Ascending aorta (tissue), 2 donors: ENCODE data around the gene ITK. TPM values are rescaled to one million over a fixed set of nuclear protein-coding genes. Genes with fewer than 3 reads are reported as not detected.
"Not testable (repeated sequence)": the region's sequence is repeated elsewhere in the genome, so short reads cannot be mapped to it uniquely, and the experiment has no call there.

Source experiments
- DNase-seq, 2 donors: peaks; one replicate each; pipeline ENCODE4 v3.0.0-alpha.2; 2019; ENCODE audit warnings: low spot score in 2 of 2
- H3K27ac ChIP-seq, 2 donors: fragments of 200-600 bp; sonication (generic); one replicate each; pipeline ENCODE4 v1.5.1; 2016 to 2017; ENCODE audit warnings: mild to moderate bottlenecking in 1 of 2
- H3K27me3 ChIP-seq: fragments of 200-600 bp; sonication (generic); one replicate; pipeline ENCODE4 v1.5.1; 2017
- H3K36me3 ChIP-seq, 2 donors: fragments of 200-600 bp; sonication (generic); one replicate each; pipeline ENCODE4 v1.5.1; 2016
- H3K4me1 ChIP-seq, 2 donors: fragments of 200-600 bp; sonication (generic); one replicate each; pipeline ENCODE4 v1.5.1; 2016 to 2017; ENCODE audit warnings: mild to moderate bottlenecking in 1 of 2
- H3K4me3 ChIP-seq, 2 donors: fragments of 200-600 bp; sonication (generic); one replicate each; pipeline ENCODE4 v1.5.1; 2016 to 2017; ENCODE audit warnings: mild to moderate bottlenecking in 1 of 2
- H3K9me3 ChIP-seq, 2 donors: fragments of 200-600 bp; sonication (generic); one replicate each; pipeline ENCODE4 v1.5.1; 2016
- intact Hi-C: fragments of 100-400 bp; cut with DNase I; formaldehyde crosslinking; loops from one replicate; pipeline ENCODE4 v1.15.1; 2023
- total RNA-seq: library from RNA; depleted of rRNA; stranded (reverse); fragments of >200 nt; gene quantifications from one replicate; pipeline ENCODE4 v1.1.0, GENCODE V29; 2016
- TF ChIP-seq, protein P1 (sequence below), 3 experiments: fragments of 200-600 bp in 2 of 3; fragments of 450-650 bp in 1 of 3; sonication (generic) in 2 of 3; IDR thresholded peaks; one replicate each; pipeline ENCODE4 v1.5.1; 2016 to 2019; ENCODE audit warnings: antibody characterized with exemption in 3 of 3, mild to moderate bottlenecking in 1 of 3, moderate library complexity in 1 of 3

Gene ITK
- total RNA-seq, 1 donor from 2014 or later = 0.43 TPM

DNA sequence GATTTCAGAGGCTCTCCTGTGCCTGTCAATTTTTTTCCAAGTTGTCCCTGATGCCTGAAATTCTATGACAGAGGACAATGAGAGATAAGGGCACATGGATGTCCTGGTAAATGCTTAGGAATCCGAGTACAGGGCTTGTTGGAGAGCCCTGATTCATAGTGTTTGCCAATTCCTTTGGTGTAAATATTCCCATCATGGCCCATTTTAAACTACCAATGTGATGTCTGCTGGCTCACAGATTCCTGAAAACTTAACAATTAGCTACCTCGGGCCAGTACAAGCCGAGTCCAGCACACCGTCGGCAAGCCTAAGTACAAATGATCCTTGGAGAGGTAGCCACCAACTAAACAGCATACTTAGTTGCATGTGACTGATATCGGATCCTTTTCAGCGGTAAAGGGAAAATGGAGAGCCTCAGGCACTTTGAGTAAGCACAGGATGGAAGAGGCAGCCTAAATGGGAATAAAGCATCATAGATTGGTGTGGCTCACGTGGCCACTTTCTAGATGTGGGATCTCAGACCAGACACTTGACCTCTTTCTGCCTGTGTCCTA, 3.6 kb downstream of the ITK start:
- intact Hi-C loops = no loop called here
- Histone ChIP-seq H3K36me3 (no peaks in the 10 kb centered on the region), H3K4me1 (no peaks in the 10 kb centered on the region), H3K27me3 (no peaks in the 10 kb centered on the region), H3K4me3 (no peak overlapping the region), H3K27ac (no peak overlapping the region), H3K9me3 (no peaks in the 10 kb centered on the region)
- no peak for DNase-seq
- TF ChIP-seq, protein P1, sequence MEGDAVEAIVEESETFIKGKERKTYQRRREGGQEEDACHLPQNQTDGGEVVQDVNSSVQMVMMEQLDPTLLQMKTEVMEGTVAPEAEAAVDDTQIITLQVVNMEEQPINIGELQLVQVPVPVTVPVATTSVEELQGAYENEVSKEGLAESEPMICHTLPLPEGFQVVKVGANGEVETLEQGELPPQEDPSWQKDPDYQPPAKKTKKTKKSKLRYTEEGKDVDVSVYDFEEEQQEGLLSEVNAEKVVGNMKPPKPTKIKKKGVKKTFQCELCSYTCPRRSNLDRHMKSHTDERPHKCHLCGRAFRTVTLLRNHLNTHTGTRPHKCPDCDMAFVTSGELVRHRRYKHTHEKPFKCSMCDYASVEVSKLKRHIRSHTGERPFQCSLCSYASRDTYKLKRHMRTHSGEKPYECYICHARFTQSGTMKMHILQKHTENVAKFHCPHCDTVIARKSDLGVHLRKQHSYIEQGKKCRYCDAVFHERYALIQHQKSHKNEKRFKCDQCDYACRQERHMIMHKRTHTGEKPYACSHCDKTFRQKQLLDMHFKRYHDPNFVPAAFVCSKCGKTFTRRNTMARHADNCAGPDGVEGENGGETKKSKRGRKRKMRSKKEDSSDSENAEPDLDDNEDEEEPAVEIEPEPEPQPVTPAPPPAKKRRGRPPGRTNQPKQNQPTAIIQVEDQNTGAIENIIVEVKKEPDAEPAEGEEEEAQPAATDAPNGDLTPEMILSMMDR (IDR thresholded peaks at IDR 0.05) = no peak

DNA sequence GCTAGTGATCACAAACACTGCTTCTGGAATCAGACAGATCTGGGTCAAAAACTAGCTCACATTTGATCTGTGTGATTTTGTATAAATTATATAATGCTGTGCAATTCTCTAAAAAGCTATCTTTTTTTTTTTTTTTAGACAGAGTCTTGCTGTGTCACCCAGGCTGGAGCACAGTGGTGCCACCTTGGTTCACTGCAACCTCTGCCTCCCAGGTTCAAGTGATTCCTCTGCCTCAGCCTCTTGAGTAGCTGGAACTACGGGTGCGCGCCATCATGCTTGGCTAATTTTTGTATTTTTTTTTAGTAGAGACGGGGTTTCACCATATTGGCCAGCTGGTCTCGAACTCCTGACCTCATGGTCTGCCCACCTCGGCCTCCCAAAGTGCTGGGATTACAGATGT, 4.5 kb downstream of the ITK start:
- H3K27ac ChIP-seq, H3K36me3 ChIP-seq, intact Hi-C loops, H3K4me1 ChIP-seq, H3K9me3 ChIP-seq, DNase-seq, H3K27me3 ChIP-seq, H3K4me3 ChIP-seq: not testable (repeated sequence)

DNA sequence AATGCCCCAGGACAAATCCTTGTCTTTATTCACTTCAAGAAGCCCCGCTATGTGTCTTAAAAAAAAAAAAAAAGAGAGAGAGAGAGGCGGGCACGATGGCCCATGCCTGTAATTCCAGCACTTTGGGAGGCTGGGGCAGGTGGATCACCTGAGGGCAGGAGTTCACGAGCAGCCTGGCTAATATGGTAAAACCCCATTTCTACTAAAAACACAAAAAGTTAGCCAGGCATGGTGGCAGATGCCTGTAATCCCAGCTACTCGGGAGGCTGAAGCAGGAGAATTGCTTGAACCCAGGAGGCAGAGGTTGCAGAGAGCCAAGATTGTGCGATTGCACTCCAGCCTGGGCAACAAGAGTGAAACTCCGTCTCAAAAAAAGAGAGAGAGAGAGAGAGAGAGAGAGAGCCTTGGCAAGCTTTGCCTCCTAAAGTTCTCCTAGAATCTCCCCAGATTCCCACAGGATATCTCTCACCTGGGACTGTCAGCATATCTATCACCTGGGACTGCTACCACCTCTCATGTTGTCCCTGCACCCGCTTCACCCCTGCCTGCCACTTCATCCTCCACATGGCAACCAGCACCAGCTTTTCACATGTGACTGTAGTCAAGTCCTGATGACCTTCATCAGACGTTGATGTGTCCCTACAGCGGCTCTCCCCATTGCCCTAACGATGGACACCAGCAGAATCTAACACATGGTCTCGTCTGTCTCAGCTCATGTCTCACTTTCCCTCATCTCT, 5.8 kb downstream of the ITK start:
- Histone ChIP-seq H3K36me3 (no peaks in the 10 kb centered on the region), H3K4me3 (no peak overlapping the region), H3K4me1 (no peaks in the 10 kb centered on the region), H3K27me3 (no peaks in the 10 kb centered on the region), H3K27ac (no peak overlapping the region), H3K9me3 (no peaks in the 10 kb centered on the region)
- TF ChIP-seq, protein P1 (IDR thresholded peaks at IDR 0.05) = no peak
- DNase-seq = no peak
- intact Hi-C loops = no loop called here

DNA sequence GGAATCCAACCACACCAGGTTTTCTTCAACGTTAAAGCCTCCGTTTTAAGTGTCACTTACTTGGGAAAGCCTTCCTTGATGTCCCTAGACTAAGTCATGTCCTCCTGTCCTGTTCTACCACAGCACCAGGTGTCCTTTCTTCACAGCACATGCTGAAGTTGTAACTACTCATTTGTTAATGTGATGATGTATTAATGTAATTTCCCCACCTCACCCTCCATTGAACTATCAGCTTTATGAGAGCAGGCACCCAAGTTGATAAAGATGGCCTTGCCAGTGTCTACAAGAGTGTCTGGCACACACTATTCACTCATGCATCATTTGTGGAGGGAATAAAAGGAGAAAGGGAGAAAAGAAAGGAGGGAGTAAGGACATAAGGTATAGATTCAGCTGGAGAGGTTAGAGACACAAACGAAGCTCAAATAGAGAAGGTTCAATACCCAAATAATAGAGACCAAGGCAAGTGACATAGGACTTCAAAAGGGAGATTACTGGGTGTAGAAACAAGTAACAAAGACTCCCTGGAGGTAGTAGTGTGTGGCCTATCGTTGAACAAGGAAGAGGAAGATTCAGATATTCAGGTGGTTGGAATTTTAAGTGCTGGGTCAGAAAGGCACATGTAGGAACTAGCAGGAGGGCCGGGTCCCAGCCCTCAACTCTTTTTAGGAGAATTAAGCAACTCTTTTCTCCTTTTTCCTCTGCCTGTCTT, 6.6 kb downstream of the ITK start:
- no peak for DNase-seq
- H3K9me3 ChIP-seq = no peaks in the 10 kb centered on the region
- H3K27me3 ChIP-seq = no peaks in the 10 kb centered on the region

DNA sequence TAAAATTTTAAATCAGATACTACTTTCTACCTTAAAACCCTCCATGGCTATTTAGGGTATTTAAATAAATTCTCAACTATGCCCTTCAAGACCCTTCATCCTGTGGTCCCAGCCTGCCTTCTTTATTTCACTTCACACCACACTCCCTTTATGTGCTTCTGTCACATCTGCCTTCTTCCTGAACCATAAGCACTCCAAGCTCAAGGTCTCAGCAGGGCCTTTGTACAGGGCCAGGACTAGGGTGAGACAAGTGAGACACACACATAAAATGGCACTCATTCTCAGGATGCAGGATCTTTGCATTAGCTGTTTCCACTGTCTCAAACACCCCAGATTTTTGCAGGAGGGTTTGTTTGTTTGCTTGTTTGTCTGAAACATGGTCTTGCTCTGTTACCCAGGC, 7.6 kb downstream of the ITK start:
- Histone ChIP-seq H3K4me1 (no peaks in the 10 kb centered on the region), H3K36me3 (no peaks in the 10 kb centered on the region), H3K4me3 (no peak overlapping the region), H3K27ac (no peak overlapping the region), H3K9me3 (no peaks in the 10 kb centered on the region), H3K27me3 (no peaks in the 10 kb centered on the region)
- TF ChIP-seq, protein P1 (IDR thresholded peaks at IDR 0.05) = no peak
- intact Hi-C loops = no loop called here
- DNase-seq = no peak

More for the DNA sequence above, 6.6 kb downstream of the ITK start:
- no peak overlapping the region for H3K4me3 ChIP-seq
- no peaks in the 10 kb centered on the region for H3K36me3 ChIP-seq
- TF ChIP-seq, protein P1 (IDR thresholded peaks at IDR 0.05) = no peak
- H3K27ac ChIP-seq = no peak overlapping the region
- intact Hi-C loops = no loop called here
- H3K4me1 ChIP-seq = no peaks in the 10 kb centered on the region

DNA sequence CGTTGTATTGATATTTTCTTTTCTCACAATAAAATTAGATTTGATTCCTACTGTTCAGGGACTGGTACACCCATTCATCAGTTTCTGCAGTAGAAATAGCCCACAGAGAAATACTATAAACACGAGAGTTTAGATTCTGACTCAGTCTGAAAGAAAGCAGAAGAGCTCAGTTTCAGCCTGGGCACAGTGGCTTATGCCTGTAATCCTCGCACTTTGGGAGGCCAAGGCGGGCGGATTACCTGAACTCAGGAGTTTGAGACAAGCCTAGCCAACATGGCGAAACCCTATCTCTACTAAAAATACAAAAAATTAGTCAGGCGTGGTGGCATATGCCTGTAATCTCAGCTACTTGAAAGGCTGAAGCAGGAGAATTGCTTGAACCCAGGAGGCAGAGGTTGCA, 8.6 kb downstream of the ITK start:
- TF ChIP-seq, protein P1 (IDR thresholded peaks at IDR 0.05) = no peak
- no peaks in the 10 kb centered on the region for H3K27me3 ChIP-seq
- intact Hi-C loops = no loop called here
- H3K36me3 ChIP-seq = no peaks in the 10 kb centered on the region
- no peaks in the 10 kb centered on the region for H3K9me3 ChIP-seq
- no peak overlapping the region for H3K4me3 ChIP-seq
- no peak overlapping the region for H3K27ac ChIP-seq
- H3K4me1 ChIP-seq = no peaks in the 10 kb centered on the region
- no peak for DNase-seq
